Measurements from ENCODE around the gene OR2T5.
"Not testable (repeated sequence)": the region's sequence is repeated elsewhere in the genome, so short reads cannot be mapped to it uniquely, and the experiment has no call there.

Gene OR2T5

DNA sequence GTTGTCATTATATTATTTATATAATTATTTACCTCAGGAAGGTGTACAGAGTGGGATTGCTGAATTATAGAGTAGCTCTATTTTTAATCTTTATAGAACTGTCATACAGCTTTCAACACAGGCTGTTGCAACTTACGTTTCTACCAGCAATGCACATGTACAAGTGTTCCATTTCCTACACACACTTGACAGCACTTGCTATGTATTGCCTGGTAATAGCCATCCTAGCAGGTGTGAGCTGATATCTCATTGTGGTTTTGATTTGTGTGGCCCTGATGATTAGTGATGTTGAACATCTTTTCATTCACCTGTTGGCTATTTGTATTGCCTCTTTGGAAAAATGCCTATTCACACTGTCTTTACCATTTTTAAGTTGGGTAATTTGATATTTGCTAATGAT lies 12.7 kb upstream of the OR2T5 start:
- H3K18ac ChIP-seq (ENCODE audit: low read length); H3K4me3 ChIP-seq (ENCODE audit: low read length); H2BK15ac ChIP-seq (replicated peaks; ENCODE audit: low read depth); H4K8ac ChIP-seq (ENCODE audit: low read depth, low read length); H3K23ac ChIP-seq (ENCODE audit: low read length); H3K9ac ChIP-seq (ENCODE audit: low read length); H3K36me3 ChIP-seq (ENCODE audit: control insufficient read depth, insufficient read depth, low read length); H3K27ac ChIP-seq (ENCODE audit: low read depth, low read length); H3K4ac ChIP-seq (ENCODE audit: low read depth, low read length); H2BK120ac ChIP-seq (ENCODE audit: low read depth, low read length); H3K79me2 ChIP-seq (ENCODE audit: control insufficient read depth, insufficient read depth, low read length); H3K56ac ChIP-seq (ENCODE audit: low read length); H3K4me1 ChIP-seq (ENCODE audit: control insufficient read depth, low read depth, low read length); H3K27me3 ChIP-seq (ENCODE audit: insufficient read depth, low read length, poor library complexity); H2BK5ac ChIP-seq (ENCODE audit: low read length); H3K79me1 ChIP-seq (ENCODE audit: low read length); DNase-seq; H4K5ac ChIP-seq (ENCODE audit: low read length); H2AK5ac ChIP-seq (ENCODE audit: low read length); H3K4me2 ChIP-seq (ENCODE audit: low read length): not testable (repeated sequence)
- WGBS (ENCODE audit: extremely low coverage, insufficient coverage, low lambda C conversion rate) = no CpG with 5 or more reads among the region's 1 CpG

DNA sequence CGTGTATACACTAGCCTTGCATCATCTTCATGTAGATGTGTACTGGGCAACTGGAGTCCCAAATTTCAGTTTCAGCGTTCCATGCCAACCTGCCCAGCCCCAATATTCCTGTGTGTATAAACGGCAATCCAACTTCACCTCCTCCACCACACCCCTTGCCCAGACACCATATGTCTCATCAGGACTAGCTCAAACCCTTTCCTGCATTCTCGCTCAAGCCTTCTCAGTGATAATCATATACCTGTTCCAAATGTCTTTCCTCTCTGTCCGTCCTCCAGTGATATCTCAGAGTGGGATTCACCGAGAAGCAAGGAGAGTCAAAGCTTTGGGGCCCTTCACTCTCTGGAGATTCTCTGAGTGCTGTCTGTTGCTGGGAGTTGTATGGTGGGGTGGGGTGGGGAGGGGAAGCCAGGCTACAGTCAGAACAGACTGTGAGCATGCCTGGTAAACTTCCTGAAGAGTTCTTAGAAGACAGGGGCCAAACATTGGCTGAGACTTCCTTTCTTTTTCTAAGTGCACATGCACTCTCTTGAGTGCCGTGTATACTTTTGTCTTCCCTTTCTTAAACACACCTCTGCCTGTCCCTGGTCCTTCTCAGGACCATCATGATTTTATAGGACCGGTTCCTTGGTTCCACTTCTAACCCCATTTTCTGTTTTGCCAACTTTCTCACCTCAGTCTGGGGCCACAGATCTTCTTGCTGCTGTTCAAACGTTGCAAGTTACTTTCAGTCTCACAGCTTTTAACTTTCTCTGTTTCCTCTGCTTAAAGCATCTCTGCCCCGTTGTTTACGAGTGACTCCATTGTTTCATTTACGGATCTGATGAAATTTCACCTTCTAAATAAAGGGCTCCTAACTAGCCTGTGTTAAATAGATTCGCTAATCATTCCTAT lies 6.5 kb upstream of the OR2T5 start:
- not testable (repeated sequence) for H3K27me3 ChIP-seq (ENCODE audit: insufficient read depth, low read length, poor library complexity); H2BK120ac ChIP-seq (ENCODE audit: low read depth, low read length); H3K23ac ChIP-seq (ENCODE audit: low read length); H2BK15ac ChIP-seq (replicated peaks; ENCODE audit: low read depth); H3K4ac ChIP-seq (ENCODE audit: low read depth, low read length); H3K4me1 ChIP-seq (ENCODE audit: control insufficient read depth, low read depth, low read length); H3K18ac ChIP-seq (ENCODE audit: low read length); H3K79me2 ChIP-seq (ENCODE audit: control insufficient read depth, insufficient read depth, low read length); H3K79me1 ChIP-seq (ENCODE audit: low read length); H3K36me3 ChIP-seq (ENCODE audit: control insufficient read depth, insufficient read depth, low read length); H3K4me2 ChIP-seq (ENCODE audit: low read length); H3K27ac ChIP-seq (ENCODE audit: low read depth, low read length); H4K8ac ChIP-seq (ENCODE audit: low read depth, low read length); H3K56ac ChIP-seq (ENCODE audit: low read length); H2AK5ac ChIP-seq (ENCODE audit: low read length); H3K9ac ChIP-seq (ENCODE audit: low read length); H4K5ac ChIP-seq (ENCODE audit: low read length); H2BK5ac ChIP-seq (ENCODE audit: low read length); DNase-seq; H3K4me3 ChIP-seq (ENCODE audit: low read length)
- WGBS (ENCODE audit: extremely low coverage, insufficient coverage, low lambda C conversion rate) = no CpG with 5 or more reads among the region's 13 CpGs

DNA sequence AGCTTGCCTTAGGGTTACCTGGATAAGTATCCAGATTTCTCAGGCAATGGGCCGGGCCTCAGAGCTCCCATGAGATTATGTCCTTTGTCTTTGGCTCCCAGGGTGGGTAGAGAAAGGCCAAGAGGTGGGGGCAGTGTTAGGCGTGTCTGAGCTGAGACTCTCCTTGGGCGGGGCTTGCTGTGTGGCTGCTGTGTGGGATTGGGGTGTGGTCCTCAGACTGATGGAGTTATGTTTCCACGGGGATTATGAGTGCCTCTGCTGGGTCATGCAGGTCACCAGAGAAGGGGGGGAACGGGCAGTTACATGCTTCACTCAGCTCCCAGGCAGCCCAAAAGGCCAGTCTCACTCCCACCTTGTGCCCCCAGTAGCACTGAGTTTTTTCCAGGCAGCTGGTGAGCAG lies 8.3 kb downstream of the OR2T5 start:
- H3K79me1 ChIP-seq (ENCODE audit: low read length); H3K4me2 ChIP-seq (ENCODE audit: low read length); H3K4ac ChIP-seq (ENCODE audit: low read depth, low read length); H3K23ac ChIP-seq (ENCODE audit: low read length); H3K79me2 ChIP-seq (ENCODE audit: control insufficient read depth, insufficient read depth, low read length); H3K18ac ChIP-seq (ENCODE audit: low read length); H3K27ac ChIP-seq (ENCODE audit: low read depth, low read length); H3K4me3 ChIP-seq (ENCODE audit: low read length); H3K56ac ChIP-seq (ENCODE audit: low read length); H3K36me3 ChIP-seq (ENCODE audit: control insufficient read depth, insufficient read depth, low read length); H2AK5ac ChIP-seq (ENCODE audit: low read length); H2BK15ac ChIP-seq (replicated peaks; ENCODE audit: low read depth); H2BK5ac ChIP-seq (ENCODE audit: low read length); H3K9ac ChIP-seq (ENCODE audit: low read length); H4K5ac ChIP-seq (ENCODE audit: low read length); H3K4me1 ChIP-seq (ENCODE audit: control insufficient read depth, low read depth, low read length); DNase-seq; H3K27me3 ChIP-seq (ENCODE audit: insufficient read depth, low read length, poor library complexity); H4K8ac ChIP-seq (ENCODE audit: low read depth, low read length); H2BK120ac ChIP-seq (ENCODE audit: low read depth, low read length): not testable (repeated sequence)
- WGBS (ENCODE audit: extremely low coverage, insufficient coverage, low lambda C conversion rate) = no CpG with 5 or more reads among the region's 5 CpGs

DNA sequence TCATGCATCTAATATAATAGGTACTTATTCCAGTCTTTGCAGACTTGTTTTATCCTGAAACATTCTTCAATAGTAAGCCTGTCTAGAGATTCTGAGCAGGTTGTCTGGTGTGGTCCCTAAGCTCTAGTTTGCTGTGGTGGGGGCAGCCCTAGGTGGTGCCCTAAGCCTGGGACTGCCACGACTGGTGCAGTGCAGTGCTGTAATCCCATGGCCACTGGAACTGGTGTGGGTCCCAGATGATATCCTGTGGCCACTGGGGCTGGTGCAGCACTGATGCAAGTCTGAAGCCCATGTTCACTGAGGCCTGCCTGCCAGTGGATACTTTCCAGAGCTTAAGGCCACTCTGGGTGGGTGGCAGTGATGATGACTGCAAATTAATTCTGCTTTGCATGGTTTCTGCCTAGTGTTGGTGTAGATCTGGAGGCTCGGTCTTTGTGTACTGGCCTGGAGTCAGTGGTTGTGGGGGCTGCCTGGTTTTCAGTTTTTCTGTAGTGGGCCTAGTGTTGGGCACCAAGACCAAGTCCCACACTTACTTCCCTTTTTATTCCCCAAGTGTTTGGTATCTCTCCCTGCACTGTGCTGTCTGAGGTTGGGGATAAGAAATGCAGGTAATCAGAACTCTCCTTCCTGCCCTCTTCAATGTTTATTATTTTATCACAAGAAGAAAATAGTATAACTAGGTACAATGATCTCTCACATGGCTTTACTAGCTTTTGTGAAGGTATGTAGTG lies 12.1 kb downstream of the OR2T5 start:
- H3K9ac ChIP-seq (ENCODE audit: low read length); H3K4me2 ChIP-seq (ENCODE audit: low read length); DNase-seq; H3K27me3 ChIP-seq (ENCODE audit: insufficient read depth, low read length, poor library complexity); H4K5ac ChIP-seq (ENCODE audit: low read length); H3K4ac ChIP-seq (ENCODE audit: low read depth, low read length); H3K79me1 ChIP-seq (ENCODE audit: low read length); H3K23ac ChIP-seq (ENCODE audit: low read length); H2BK5ac ChIP-seq (ENCODE audit: low read length); H3K4me1 ChIP-seq (ENCODE audit: control insufficient read depth, low read depth, low read length); H2AK5ac ChIP-seq (ENCODE audit: low read length); H3K4me3 ChIP-seq (ENCODE audit: low read length); H3K79me2 ChIP-seq (ENCODE audit: control insufficient read depth, insufficient read depth, low read length); H3K36me3 ChIP-seq (ENCODE audit: control insufficient read depth, insufficient read depth, low read length); H3K56ac ChIP-seq (ENCODE audit: low read length); H4K8ac ChIP-seq (ENCODE audit: low read depth, low read length); H2BK15ac ChIP-seq (replicated peaks; ENCODE audit: low read depth); H2BK120ac ChIP-seq (ENCODE audit: low read depth, low read length); H3K18ac ChIP-seq (ENCODE audit: low read length); H3K27ac ChIP-seq (ENCODE audit: low read depth, low read length): not testable (repeated sequence)
- no CpG with 5 or more reads among the region's 2 CpGs for whole genome bisulfite sequencing (ENCODE audit: extremely low coverage, insufficient coverage, low lambda C conversion rate)

DNA sequence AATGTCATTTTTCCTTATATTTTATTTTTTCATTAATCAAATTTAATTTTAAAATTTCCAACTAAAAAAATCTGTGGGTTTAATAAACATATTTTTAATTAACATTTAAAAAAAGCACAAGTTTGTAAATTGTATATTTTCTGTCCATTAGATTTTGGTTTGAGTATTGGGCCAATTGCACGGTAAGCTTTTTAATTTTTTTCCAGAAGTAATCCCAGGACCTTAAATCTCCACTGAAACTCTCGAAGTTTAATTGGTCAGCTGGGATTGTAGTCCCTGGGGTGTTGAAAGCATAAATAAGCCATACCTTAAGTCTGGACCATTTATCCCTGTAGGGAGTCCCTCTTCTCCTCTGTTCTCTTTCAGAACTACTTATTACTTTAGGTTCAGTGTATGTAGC lies 19.4 kb downstream of the OR2T5 start, which contains the start of gene OR2G6:
Gene OR2G6, plus strand, starts transcription at position 301 of the 400 bp plus-strand sequence. CDS start 13,574 bp downstream, outside the sequence.
- not testable (repeated sequence) for H3K56ac ChIP-seq (ENCODE audit: low read length); H3K23ac ChIP-seq (ENCODE audit: low read length); DNase-seq; H3K79me1 ChIP-seq (ENCODE audit: low read length); H3K4me1 ChIP-seq (ENCODE audit: control insufficient read depth, low read depth, low read length); H3K36me3 ChIP-seq (ENCODE audit: control insufficient read depth, insufficient read depth, low read length); H3K4ac ChIP-seq (ENCODE audit: low read depth, low read length); H3K27ac ChIP-seq (ENCODE audit: low read depth, low read length); H2BK15ac ChIP-seq (replicated peaks; ENCODE audit: low read depth); H3K27me3 ChIP-seq (ENCODE audit: insufficient read depth, low read length, poor library complexity); H2BK120ac ChIP-seq (ENCODE audit: low read depth, low read length); H3K18ac ChIP-seq (ENCODE audit: low read length); H2AK5ac ChIP-seq (ENCODE audit: low read length); H4K5ac ChIP-seq (ENCODE audit: low read length); H3K4me3 ChIP-seq (ENCODE audit: low read length); H4K8ac ChIP-seq (ENCODE audit: low read depth, low read length); H3K79me2 ChIP-seq (ENCODE audit: control insufficient read depth, insufficient read depth, low read length); H2BK5ac ChIP-seq (ENCODE audit: low read length); H3K4me2 ChIP-seq (ENCODE audit: low read length); H3K9ac ChIP-seq (ENCODE audit: low read length)
- WGBS (ENCODE audit: extremely low coverage, insufficient coverage, low lambda C conversion rate) = no CpG with 5 or more reads among the region's 2 CpGs

Data from mesendoderm (in vitro differentiated cells).